ENCODE results near the gene SIL1. TPM values are rescaled to one million over a fixed set of nuclear protein-coding genes. Genes with fewer than 3 reads are reported as not detected.

Gene SIL1
- total and polyA plus RNA-seq, 2 donors (not counting 3 experiments of a cell fraction or from before 2014, with no cell fraction given) = 47.6 to 67.2 TPM

- DNase-seq (ENCODE audit: low read depth, low spot score) (no peak), FAIRE-seq (no peak)
- Histone ChIP-seq H3K27ac (ENCODE audit: insufficient read depth, low read depth, low read length) (no peak overlapping the region), H3K79me2 (ENCODE audit: control insufficient read depth, insufficient read depth, low read length) (no peaks in the 10 kb centered on the region), H3K4me2 (ENCODE audit: insufficient read depth, low read length) (no peak overlapping the region), H3K9me3 (replicated peaks; ENCODE audit: control insufficient read depth, insufficient read depth, low read length) (no peaks in the 10 kb centered on the region), H2AFZ (ENCODE audit: low read depth, low read length) (no peak overlapping the region), H3K4me3 (replicated peaks in 1 of 3; ENCODE audit: insufficient read depth in 1 of 3, low read depth in 1 of 3, low read length in 3 of 3) (no peak overlapping the region), H3K9me1 (replicated peaks; ENCODE audit: control insufficient read depth, extremely low read depth, insufficient read depth, low read length) (no peaks in the 10 kb centered on the region), H3K27me3 (ENCODE audit: control insufficient read depth in 2 of 2, insufficient read depth in 2 of 2, low read length in 2 of 2) (no peaks in the 10 kb centered on the region), H3K4me1 (ENCODE audit: control insufficient read depth, extremely low read depth, insufficient read depth, low read length) (peaks cover 6% of the 10 kb centered on the region), H3K36me3 (ENCODE audit: control insufficient read depth in 2 of 2, extremely low read depth in 1 of 2, insufficient read depth in 2 of 2, low read length in 2 of 2) (no peaks in the 10 kb centered on the region), H4K20me1 (replicated peaks; ENCODE audit: control insufficient read depth, extremely low read depth, insufficient read depth, low read length) (no peaks in the 10 kb centered on the region), H3K9ac (replicated peaks; ENCODE audit: extremely low read depth, insufficient read depth, low read length) (no peak overlapping the region)
- BruUV-seq (replicated peaks) = no TSS peak
- POLR2A ChIA-PET = no interaction called here
- no peak for TF ChIP-seq POLR2A (IDR thresholded peaks at IDR 0.05; ENCODE audit: low read depth, low read length)
- no peak for TF ChIP-seq POLR2AphosphoS5 (IDR thresholded peaks at IDR 0.05; ENCODE audit: insufficient read depth, low read depth, low read length)
- TF ChIP-seq JUN (IDR thresholded peaks at IDR 0.05; ENCODE audit: borderline replicate concordance, insufficient read depth, insufficient read length, low read depth) = no peak
- no peak for TF ChIP-seq GATA2 (IDR thresholded peaks at IDR 0.05; ENCODE audit: insufficient read depth, insufficient read length, low read depth, low read length)
- CTCF ChIA-PET = interaction anchor here (1.3 kb wide), 1 partner anchor 10 kb away, joined by 3 read pairs; no protein-coding TSS in a partner anchor
- intact Hi-C loops (cut with micrococcal nuclease) (no loop called here), dilution Hi-C loops (cut with MboI; ENCODE audit: extremely low pct_ligation_motif_present, low sequenced_read_pairs) (no loop called here)
These were observed 242.4 kb downstream of the SIL1 start for GRCh38 chr5:138955671-138956295.

- H3K36me3 ChIP-seq (ENCODE audit: control insufficient read depth in 2 of 2, extremely low read depth in 1 of 2, insufficient read depth in 2 of 2, low read length in 2 of 2) = no peaks in the 10 kb centered on the region
- H3K9me1 ChIP-seq (replicated peaks; ENCODE audit: control insufficient read depth, extremely low read depth, insufficient read depth, low read length) = no peaks in the 10 kb centered on the region
- dilution Hi-C loops (cut with MboI; ENCODE audit: extremely low pct_ligation_motif_present, low sequenced_read_pairs) (no loop called here), intact Hi-C loops (cut with micrococcal nuclease) (no loop called here)
- TF ChIP-seq EZH2 (IDR thresholded peaks at IDR 0.05; ENCODE audit: borderline replicate concordance, low read depth, low read length, severe bottlenecking) (no peak), FOS (IDR thresholded peaks at IDR 0.05; ENCODE audit: borderline replicate concordance, insufficient read depth, low read length) (no peak), JUN (IDR thresholded peaks at IDR 0.05; ENCODE audit: borderline replicate concordance, insufficient read depth, insufficient read length, low read depth) (no peak)
- no peak for DNase-seq (ENCODE audit: low read depth, low spot score)
- H3K4me1 ChIP-seq (ENCODE audit: control insufficient read depth, extremely low read depth, insufficient read depth, low read length) = peaks cover 6% of the 10 kb centered on the region
- H3K4me3 ChIP-seq (replicated peaks in 1 of 3; ENCODE audit: insufficient read depth in 1 of 3, low read depth in 1 of 3, low read length in 3 of 3) = no peak overlapping the region
- no peak overlapping the region for H2AFZ ChIP-seq (ENCODE audit: low read depth, low read length)
- no TSS peak for BruUV-seq (replicated peaks)
- no peak overlapping the region for H3K9ac ChIP-seq (replicated peaks; ENCODE audit: extremely low read depth, insufficient read depth, low read length)
- no peaks in the 10 kb centered on the region for H3K27me3 ChIP-seq (ENCODE audit: control insufficient read depth in 2 of 2, insufficient read depth in 2 of 2, low read length in 2 of 2)
- ChIA-PET POLR2A (no interaction called here), CTCF (interaction anchor here (1.3 kb wide), 1 partner anchor 10 kb away, joined by 3 read pairs; no protein-coding TSS in a partner anchor)
- no peaks in the 10 kb centered on the region for H4K20me1 ChIP-seq (replicated peaks; ENCODE audit: control insufficient read depth, extremely low read depth, insufficient read depth, low read length)
- FAIRE-seq = no peak
- no peaks in the 10 kb centered on the region for H3K9me3 ChIP-seq (replicated peaks; ENCODE audit: control insufficient read depth, insufficient read depth, low read length)
- H3K79me2 ChIP-seq (ENCODE audit: control insufficient read depth, insufficient read depth, low read length) = no peaks in the 10 kb centered on the region
- H3K27ac ChIP-seq (ENCODE audit: insufficient read depth, low read depth, low read length) = no peak overlapping the region
- no peak overlapping the region for H3K4me2 ChIP-seq (ENCODE audit: insufficient read depth, low read length)
These were observed 243.0 kb downstream of the SIL1 start for GRCh38 chr5:138955013-138955660.
